Sigmoid colon (tissue), 4 donors: ENCODE data around the gene POU1F1.

Experiments used
- CTCF ChIP-seq, 4 experiments: fragments of 450-650 bp in 3 of 4; fragments of 200-600 bp in 1 of 4; IDR thresholded peaks; one replicate each; pipeline ENCODE4 v1.5.1; 2016 to 2019; ENCODE audit warnings: antibody characterized with exemption in 4 of 4, mild to moderate bottlenecking in 3 of 4, moderate library complexity in 2 of 4
- EP300 ChIP-seq, 4 donors: sonication (generic); formaldehyde crosslinking; IDR thresholded peaks; one replicate each; pipeline ENCODE4 v1.6.1; 2017; ENCODE audit warnings: antibody characterized with exemption in 4 of 4
- POLR2AphosphoS5 ChIP-seq, 4 donors: sonication (generic); formaldehyde crosslinking; IDR thresholded peaks; one replicate each; pipeline ENCODE4 v1.6.1; 2017; ENCODE audit warnings: antibody characterized with exemption in 4 of 4

- TF ChIP-seq CTCF (IDR thresholded peaks at IDR 0.05) (no peak), EP300 (IDR thresholded peaks at IDR 0.05) (no peak), POLR2AphosphoS5 (IDR thresholded peaks at IDR 0.05) (no peak)
Observed at GRCh38 chr3:87311309-87311708, 34.9 kb upstream of the POU1F1 start.
